Aorta (tissue), 5 donors: Measurements from ENCODE around the gene NTHL1. TPM values are rescaled to one million over a fixed set of nuclear protein-coding genes. Genes with fewer than 3 reads are reported as not detected.
A peak's percentile ranks its signal among the peaks of the same experiment; 100 is the strongest.

ENCODE experiments used
- ATAC-seq: fragments of 200-7000 bp; cut with Tn5 transposase; one replicate; pipeline ENCODE4 v1.9.1; 2022; ENCODE audit warnings: moderate library complexity; ENCODE audit not compliant: low FRiP score
- DNase-seq, 2 donors: peaks; one replicate each; pipeline ENCODE4 v3.0.0-alpha.2; 2020
- H3K27ac ChIP-seq, 2 donors: one replicate each; pipeline ENCODE4 v1.5.1; 2013; ENCODE audit warnings: low read length in 2 of 2, mild to moderate bottlenecking in 2 of 2, moderate library complexity in 2 of 2, control low read depth in 1 of 2, inconsistent platforms in 1 of 2, low read depth in 1 of 2
- H3K27me3 ChIP-seq, 2 donors: one replicate each; pipeline ENCODE4 v1.6.1; 2013; ENCODE audit warnings: control low read depth in 1 of 2, low read length in 1 of 2, mild to moderate bottlenecking in 1 of 2, moderate library complexity in 1 of 2; ENCODE audit not compliant: insufficient read depth in 2 of 2, control insufficient read depth in 1 of 2
- H3K36me3 ChIP-seq, 2 donors: one replicate each; pipeline ENCODE4 v1.6.1; 2013; ENCODE audit warnings: control low read depth in 1 of 2, low read length in 1 of 2, mild to moderate bottlenecking in 1 of 2; ENCODE audit not compliant: insufficient read depth in 2 of 2, control insufficient read depth in 1 of 2
- H3K4me1 ChIP-seq, 2 donors: one replicate each; pipeline ENCODE4 v1.6.1; 2013; ENCODE audit warnings: low read length in 2 of 2, control low read depth in 1 of 2, mild to moderate bottlenecking in 1 of 2, moderate library complexity in 1 of 2; ENCODE audit not compliant: insufficient read depth in 2 of 2, control insufficient read depth in 1 of 2
- H3K4me3 ChIP-seq, 2 donors: one replicate each; pipeline ENCODE4 v1.5.1; 2013; ENCODE audit warnings: low read length in 2 of 2, control low read depth in 1 of 2, mild to moderate bottlenecking in 1 of 2
- H3K9me3 ChIP-seq: one replicate; pipeline ENCODE4 v1.6.1; 2013; ENCODE audit warnings: mild to moderate bottlenecking, low read length; ENCODE audit not compliant: control insufficient read depth
- WGBS, 2 donors: extraction: QIAGEN DNeasy Blood & Tissue Kit; methylation state at CpG; one replicate each; pipeline ENCODE4 v1.1.7; 2013; 5-methylcytosine and 5-hydroxymethylcytosine counted together
- intact Hi-C, 2 donors: fragments of 100-400 bp; cut with DNase I; formaldehyde crosslinking; loops; one replicate each; pipeline versions ENCODE4 v1.14.2 to v1.15.0; 2022
- microRNA-seq, 2 donors: library from miRNA; unstranded; fragments of <30 nt; microRNA quantifications; one replicate each; pipeline ENCODE4 v1.2.0, GENCODE V29; 2020
- polyA plus RNA-seq, 2 donors: library from polyadenylated mRNA; stranded (reverse); fragments of 200-250 nt; gene quantifications; one replicate each; pipeline ENCODE4 v1.2.3, GENCODE V29; 2013
- total RNA-seq, 2 donors: library from RNA; stranded (reverse); fragmentation: NEBNext Ultra II Directional; extraction: Animal tissue kit (Norgen Biotek cat#: 25700); gene quantifications; one replicate each; pipeline ENCODE4 v1.2.1, GENCODE V29; 2021
- donor health status: healthy with polysubstance abuse.
- donor health status: Bipolar disorder and iron deficiency.
- donor health status: DM: no; HTN: no; CAD: no.
- donor health status: DM: no; HTN: no; CAD: no.
- donor health status: DM: yes; HTN: yes; CAD: no.

Gene NTHL1
- total and polyA plus RNA-seq, 4 donors = 7.4 to 33.8 (median 18.6) TPM

DNA sequence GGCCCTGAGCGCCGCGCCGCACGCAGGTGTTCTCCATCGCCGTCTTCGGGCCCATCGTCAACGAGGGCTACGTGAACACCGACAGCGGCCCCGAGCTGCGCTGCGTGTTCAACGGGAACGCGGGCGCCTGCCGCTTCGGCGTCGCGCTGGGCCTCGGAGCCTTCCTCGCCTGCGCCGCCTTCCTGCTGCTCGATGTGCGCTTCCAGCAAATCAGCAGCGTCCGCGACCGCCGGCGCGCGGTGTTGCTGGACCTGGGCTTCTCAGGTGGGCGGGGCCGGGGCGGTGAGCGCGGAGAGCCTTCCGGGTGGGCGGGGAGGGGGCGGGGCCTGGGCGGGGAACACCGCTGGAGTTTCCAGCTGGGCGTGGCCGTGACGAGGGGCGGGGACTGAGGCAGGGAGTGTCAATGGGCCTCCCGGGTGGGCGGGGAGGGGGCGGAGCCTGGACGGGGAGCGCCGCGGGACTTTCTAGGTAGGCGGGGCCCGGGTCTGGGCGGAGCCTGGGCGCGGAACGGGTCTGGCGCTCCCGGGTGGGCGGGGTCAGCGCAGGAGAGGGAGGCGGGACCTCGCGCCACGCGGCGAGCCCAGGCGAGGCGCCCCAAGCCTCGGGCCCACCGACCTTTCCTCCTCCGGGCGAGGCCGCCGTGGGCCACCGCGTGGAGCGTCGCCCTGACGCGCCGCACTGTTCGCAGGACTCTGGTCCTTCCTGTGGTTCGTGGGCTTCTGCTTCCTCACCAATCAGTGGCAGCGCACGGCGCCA, 55.5 kb downstream of the NTHL1 start:
- no peaks in the 10 kb centered on the region for H3K9me3 ChIP-seq
- no peak overlapping the region for H3K27ac ChIP-seq
- H3K4me1 ChIP-seq = no peaks in the 10 kb centered on the region
- ATAC-seq (peak; percentile 91), DNase-seq (peak; percentile 98)
- 3% methylated on average over 49 to 96 of the region's 96 CpGs for WGBS, 2 donors
- intact Hi-C loops = no loop called here
- no peaks in the 10 kb centered on the region for H3K27me3 ChIP-seq
- H3K36me3 ChIP-seq = no peaks in the 10 kb centered on the region
- no peak overlapping the region for H3K4me3 ChIP-seq

DNA sequence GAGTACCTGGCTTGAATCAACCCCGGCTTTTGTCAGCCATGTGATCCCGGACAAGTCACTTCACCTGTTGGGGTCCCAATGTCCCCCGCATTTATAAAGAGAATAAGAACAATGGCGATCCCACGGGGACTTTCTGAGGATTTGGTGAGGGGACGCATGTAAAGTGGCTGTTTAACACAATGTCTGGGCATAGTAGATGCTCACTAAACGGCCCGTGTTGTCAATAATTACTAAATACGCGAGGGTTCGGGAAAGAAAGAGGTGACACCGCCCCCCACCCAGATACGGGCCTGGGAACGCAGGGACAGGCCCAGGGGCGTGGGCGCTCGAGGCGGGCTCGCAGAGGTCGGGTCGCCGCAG, 56.1 kb downstream of the NTHL1 start:
- intact Hi-C loops = no loop called here
- H3K4me3 ChIP-seq = no peak overlapping the region
- no peak overlapping the region for H3K27ac ChIP-seq
- no peaks in the 10 kb centered on the region for H3K27me3 ChIP-seq
- no peaks in the 10 kb centered on the region for H3K4me1 ChIP-seq
- ATAC-seq (no peak), DNase-seq (no peak)
- no peaks in the 10 kb centered on the region for H3K9me3 ChIP-seq
- 12 to 16% methylated on average over 21 to 22 of the region's 22 CpGs for WGBS, 2 donors
- no peaks in the 10 kb centered on the region for H3K36me3 ChIP-seq

DNA sequence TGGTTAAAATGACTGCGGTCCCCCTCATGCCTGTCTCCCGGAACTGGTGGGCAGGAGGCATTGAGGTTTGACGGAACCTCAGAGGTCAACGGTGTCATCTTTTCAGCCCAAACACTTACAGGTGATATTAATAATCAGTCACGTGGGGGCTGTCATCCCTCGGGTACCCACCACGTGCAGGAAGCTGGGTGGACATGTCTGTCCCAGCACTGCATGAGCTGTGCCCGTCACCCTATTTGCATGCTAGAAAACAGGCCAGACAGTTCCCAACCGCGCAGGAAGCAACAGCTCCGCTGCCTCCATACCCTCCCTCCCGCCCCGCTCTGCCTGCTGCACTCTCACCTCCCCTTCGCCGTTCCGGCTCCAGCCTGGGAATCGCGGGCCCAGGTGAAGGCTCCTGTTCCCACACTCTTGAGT, 56.5 kb downstream of the NTHL1 start:
- Histone ChIP-seq H3K36me3 (no peaks in the 10 kb centered on the region), H3K4me3 (no peak overlapping the region), H3K27ac (no peak overlapping the region), H3K4me1 (no peaks in the 10 kb centered on the region), H3K27me3 (no peaks in the 10 kb centered on the region), H3K9me3 (no peaks in the 10 kb centered on the region)
- WGBS, 2 donors = 6 to 11% methylated on average over 17 to 18 of the region's 18 CpGs
- ATAC-seq (no peak), DNase-seq (no peak)
- intact Hi-C loops = no loop called here

DNA sequence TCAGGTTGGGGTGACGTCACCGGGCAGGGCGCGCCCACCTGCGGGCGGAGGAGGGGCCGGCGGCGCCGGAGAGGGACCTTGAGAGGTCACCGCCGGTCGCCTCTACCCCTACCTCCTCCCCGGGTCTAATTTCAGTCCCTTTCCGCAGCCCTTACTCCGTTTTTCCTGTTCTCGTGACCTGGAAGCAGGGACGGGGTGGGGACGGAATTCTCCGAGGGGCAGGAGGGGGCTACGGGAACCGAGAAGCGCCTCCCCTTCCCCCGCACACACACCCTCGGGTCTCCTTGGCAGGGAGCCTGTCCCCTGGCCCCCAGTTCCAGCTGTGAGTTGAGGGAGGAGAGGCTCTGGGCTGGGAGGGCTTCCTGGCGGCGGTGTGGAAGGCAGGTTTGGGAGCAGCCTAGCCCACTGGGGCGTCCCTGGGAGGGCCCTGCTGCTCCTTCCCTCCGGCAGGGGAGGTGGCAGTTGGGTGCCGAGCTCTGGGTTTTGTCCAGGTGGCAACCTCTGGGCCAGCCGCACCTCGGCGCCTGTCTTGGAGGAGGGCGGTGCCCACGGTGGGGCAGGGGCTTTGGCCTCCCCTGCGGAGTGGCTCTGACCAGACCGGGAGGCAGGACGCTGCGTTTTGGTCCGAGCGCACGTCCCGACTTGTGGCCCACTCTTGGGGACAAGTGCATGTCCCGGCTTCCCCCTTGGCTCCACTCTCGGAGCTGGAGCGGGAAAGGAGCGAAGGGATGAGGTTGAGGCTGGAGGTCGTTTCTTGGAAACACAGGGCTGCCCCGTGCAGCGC, 57.1 kb downstream of the NTHL1 start:
- no peak for ATAC-seq
- intact Hi-C loops = no loop called here
- WGBS, 2 donors = 2 to 3% methylated on average over 44 to 50 of the region's 50 CpGs
- Histone ChIP-seq H3K4me1 (no peaks in the 10 kb centered on the region), H3K9me3 (no peaks in the 10 kb centered on the region), H3K27me3 (no peaks in the 10 kb centered on the region), H3K36me3 (no peaks in the 10 kb centered on the region), H3K27ac (no peak overlapping the region), H3K4me3 (no peak overlapping the region)
- no peak for DNase-seq

DNA sequence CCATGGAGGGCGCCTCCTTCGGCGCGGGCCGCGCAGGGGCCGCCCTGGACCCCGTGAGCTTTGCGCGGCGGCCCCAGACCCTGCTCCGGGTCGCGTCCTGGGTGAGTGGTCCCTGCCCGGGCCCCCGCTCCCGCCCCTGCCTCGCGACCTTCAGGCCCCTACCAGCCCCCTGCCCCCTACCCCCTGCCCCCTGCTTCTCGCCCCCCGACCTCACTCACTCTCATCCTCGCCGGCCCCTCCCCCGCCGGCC, 57.6 kb downstream of the NTHL1 start:
- DNase-seq = no peak
- no peak for ATAC-seq
- H3K4me3 ChIP-seq = no peak overlapping the region
- no peaks in the 10 kb centered on the region for H3K36me3 ChIP-seq
- intact Hi-C loops = no loop called here
- 0 to 1% methylated on average over 1 to 25 of the region's 25 CpGs for WGBS, 2 donors
- H3K27ac ChIP-seq = no peak overlapping the region
- no peaks in the 10 kb centered on the region for H3K4me1 ChIP-seq
- no peaks in the 10 kb centered on the region for H3K9me3 ChIP-seq
- no peaks in the 10 kb centered on the region for H3K27me3 ChIP-seq

Small RNA genes lying within 50 kb of the gene (microRNA-seq; reads per million reads assigned to microRNA genes)
- 4.2 to 19.9 reads per million in 2 donors for gene MIR1225

Other genes with a start within 250 kb of the NTHL1 start
- 10 to 100 TPM; 50.2 to 52.3 TPM for gene HAGH, start 221.0 kb downstream of the NTHL1 start, total RNA-seq
- gene HAGH, start 221.0 kb downstream of the NTHL1 start, polyA plus RNA-seq = 10 to 100 TPM; 58.9 to 79.0 TPM
- gene FAHD1, start 220.6 kb downstream of the NTHL1 start, total RNA-seq = 10 to 100 TPM in 1 of 2 donors, 1 to 10 TPM in 1; 7.4 to 11.9 TPM
- 10 to 100 TPM; 13.1 to 42.1 TPM for gene FAHD1, start 220.6 kb downstream of the NTHL1 start, polyA plus RNA-seq
- not detected for gene MEIOB, start 175.7 kb downstream of the NTHL1 start, total RNA-seq
- not detected for gene MEIOB, start 175.7 kb downstream of the NTHL1 start, polyA plus RNA-seq
- not detected for gene HS3ST6, start 129.4 kb downstream of the NTHL1 start, total RNA-seq
- 1 to 10 TPM in 1 of 2 donors, not detected in 1; 1.1 TPM for gene HS3ST6, start 129.4 kb downstream of the NTHL1 start, polyA plus RNA-seq
- 10 to 100 TPM; 19.5 to 34.6 TPM for gene MSRB1, start 104.6 kb downstream of the NTHL1 start, total RNA-seq
- gene MSRB1, start 104.6 kb downstream of the NTHL1 start, polyA plus RNA-seq = 10 to 100 TPM; 52.7 to 56.6 TPM
- not detected for gene RPL3L, start 93.1 kb downstream of the NTHL1 start, total RNA-seq
- not detected for gene RPL3L, start 93.1 kb downstream of the NTHL1 start, polyA plus RNA-seq
- gene NDUFB10, start 88.3 kb downstream of the NTHL1 start, total RNA-seq = 10 to 100 TPM; 80.5 to 88.1 TPM
- gene NDUFB10, start 88.3 kb downstream of the NTHL1 start, polyA plus RNA-seq = 100 to 1,000 TPM; 178 to 268 TPM
- 1,000 to 10,000 TPM; 1,132 to 1,263 TPM for gene RPS2, start 83.0 kb downstream of the NTHL1 start, total RNA-seq
- gene RPS2, start 83.0 kb downstream of the NTHL1 start, polyA plus RNA-seq = 1,000 to 10,000 TPM; 1,596 to 2,049 TPM
- gene RNF151, start 81.0 kb downstream of the NTHL1 start, total RNA-seq = not detected
- not detected for gene RNF151, start 81.0 kb downstream of the NTHL1 start, polyA plus RNA-seq
- gene TBL3, start 75.8 kb downstream of the NTHL1 start, total RNA-seq = 10 to 100 TPM; 16.1 to 19.8 TPM
- gene TBL3, start 75.8 kb downstream of the NTHL1 start, polyA plus RNA-seq = 10 to 100 TPM; 14.9 to 85.5 TPM
- not detected for gene NOXO1, start 66.4 kb downstream of the NTHL1 start, total RNA-seq
- under 1 TPM in 1 of 2 donors, not detected in 1; 0.84 TPM for gene NOXO1, start 66.4 kb downstream of the NTHL1 start, polyA plus RNA-seq
- gene GFER, start 63.6 kb downstream of the NTHL1 start, total RNA-seq = 10 to 100 TPM; 11.3 to 13.3 TPM
- 10 to 100 TPM; 32.5 to 44.2 TPM for gene GFER, start 63.6 kb downstream of the NTHL1 start, polyA plus RNA-seq
- under 1 TPM; 0.36 to 0.57 TPM for gene SYNGR3, start 57.9 kb downstream of the NTHL1 start, total RNA-seq
- gene SYNGR3, start 57.9 kb downstream of the NTHL1 start, polyA plus RNA-seq = under 1 TPM in 1 of 2 donors, not detected in 1; 0.26 TPM
- gene ZNF598, start 38.0 kb downstream of the NTHL1 start, total RNA-seq = 10 to 100 TPM; 31.0 to 34.4 TPM
- 10 to 100 TPM; 12.8 to 32.9 TPM for gene ZNF598, start 38.0 kb downstream of the NTHL1 start, polyA plus RNA-seq
- 1 to 10 TPM in 1 of 2 donors, not detected in 1; 1.2 TPM for gene NPW, start 28.0 kb downstream of the NTHL1 start, total RNA-seq
- under 1 TPM in 1 of 2 donors, not detected in 1; 0.56 TPM for gene NPW, start 28.0 kb downstream of the NTHL1 start, polyA plus RNA-seq
- 100 to 1,000 TPM in 1 of 2 donors, 10 to 100 TPM in 1; 81.8 to 110 TPM for gene NHERF2, start 20.9 kb downstream of the NTHL1 start, total RNA-seq
- gene NHERF2, start 20.9 kb downstream of the NTHL1 start, polyA plus RNA-seq = 100 to 1,000 TPM; 119 to 133 TPM
- gene TSC2, start 151 bp upstream of the NTHL1 start, total RNA-seq = 100 to 1,000 TPM in 1 of 2 donors, 10 to 100 TPM in 1; 92.4 to 146 TPM
- gene TSC2, start 151 bp upstream of the NTHL1 start, polyA plus RNA-seq = 100 to 1,000 TPM in 1 of 2 donors, 10 to 100 TPM in 1; 16.2 to 166 TPM
- gene PKD1, start 88.1 kb upstream of the NTHL1 start, total RNA-seq = 100 to 1,000 TPM; 325 to 337 TPM
- gene PKD1, start 88.1 kb upstream of the NTHL1 start, polyA plus RNA-seq = 100 to 1,000 TPM in 1 of 2 donors, 10 to 100 TPM in 1; 42.8 to 270 TPM
- gene RAB26, start 100.8 kb upstream of the NTHL1 start, total RNA-seq = under 1 TPM in 1 of 2 donors, not detected in 1; 0.51 TPM
- gene RAB26, start 100.8 kb upstream of the NTHL1 start, polyA plus RNA-seq = 1 to 10 TPM; 2.5 to 4.8 TPM
- gene TRAF7, start 107.9 kb upstream of the NTHL1 start, total RNA-seq = 10 to 100 TPM; 47.7 to 54.4 TPM
- gene TRAF7, start 107.9 kb upstream of the NTHL1 start, polyA plus RNA-seq = 10 to 100 TPM; 24.4 to 38.0 TPM
- under 1 TPM in 1 of 2 donors, not detected in 1; 0.15 TPM for gene CASKIN1, start 148.8 kb upstream of the NTHL1 start, total RNA-seq
- gene CASKIN1, start 148.8 kb upstream of the NTHL1 start, polyA plus RNA-seq = under 1 TPM; 0.13 to 0.28 TPM
- 10 to 100 TPM; 14.1 to 19.9 TPM for gene MLST8, start 157.6 kb upstream of the NTHL1 start, total RNA-seq
- 10 to 100 TPM; 23.7 to 50.7 TPM for gene MLST8, start 157.6 kb upstream of the NTHL1 start, polyA plus RNA-seq
- 1 to 10 TPM; 3.4 to 6.0 TPM for gene BRICD5, start 163.0 kb upstream of the NTHL1 start, total RNA-seq
- gene BRICD5, start 163.0 kb upstream of the NTHL1 start, polyA plus RNA-seq = 10 to 100 TPM in 1 of 2 donors, under 1 TPM in 1; 0.88 to 36.1 TPM
- gene PGP, start 167.0 kb upstream of the NTHL1 start, total RNA-seq = 1 to 10 TPM; 8.9 to 9.1 TPM
- 10 to 100 TPM in 1 of 2 donors, 1 to 10 TPM in 1; 7.3 to 15.4 TPM for gene PGP, start 167.0 kb upstream of the NTHL1 start, polyA plus RNA-seq
- 10 to 100 TPM; 17.3 to 21.5 TPM for gene E4F1, start 175.8 kb upstream of the NTHL1 start, total RNA-seq
- 10 to 100 TPM; 12.9 to 75.7 TPM for gene E4F1, start 175.8 kb upstream of the NTHL1 start, polyA plus RNA-seq
- 1 to 10 TPM in 1 of 2 donors, under 1 TPM in 1; 0.39 to 1.1 TPM for gene DNASE1L2, start 188.6 kb upstream of the NTHL1 start, total RNA-seq
- gene DNASE1L2, start 188.6 kb upstream of the NTHL1 start, polyA plus RNA-seq = 1 to 10 TPM in 1 of 2 donors, under 1 TPM in 1; 0.38 to 1.1 TPM
- 10 to 100 TPM; 28.4 to 31.3 TPM for gene ECI1, start 203.8 kb upstream of the NTHL1 start, total RNA-seq
- 10 to 100 TPM; 63.0 to 66.0 TPM for gene ECI1, start 203.8 kb upstream of the NTHL1 start, polyA plus RNA-seq
- gene RNPS1, start 220.3 kb upstream of the NTHL1 start, total RNA-seq = 10 to 100 TPM; 95.5 to 98.4 TPM
- gene RNPS1, start 220.3 kb upstream of the NTHL1 start, polyA plus RNA-seq = 100 to 1,000 TPM in 1 of 2 donors, 10 to 100 TPM in 1; 96.4 to 101 TPM